Middle frontal gyrus (tissue), 1 donor: ENCODE results near the gene APOF.
"Not testable (repeated sequence)": the region's sequence is repeated elsewhere in the genome, so short reads cannot be mapped to it uniquely, and the experiment has no call there.

Experiments
- DNase-seq: peaks from one replicate; pipeline ENCODE4 v3.0.0-alpha.2; 2015; ENCODE audit warnings: low spot score; ENCODE audit errors: extremely low spot score

APOF gene

DNA sequence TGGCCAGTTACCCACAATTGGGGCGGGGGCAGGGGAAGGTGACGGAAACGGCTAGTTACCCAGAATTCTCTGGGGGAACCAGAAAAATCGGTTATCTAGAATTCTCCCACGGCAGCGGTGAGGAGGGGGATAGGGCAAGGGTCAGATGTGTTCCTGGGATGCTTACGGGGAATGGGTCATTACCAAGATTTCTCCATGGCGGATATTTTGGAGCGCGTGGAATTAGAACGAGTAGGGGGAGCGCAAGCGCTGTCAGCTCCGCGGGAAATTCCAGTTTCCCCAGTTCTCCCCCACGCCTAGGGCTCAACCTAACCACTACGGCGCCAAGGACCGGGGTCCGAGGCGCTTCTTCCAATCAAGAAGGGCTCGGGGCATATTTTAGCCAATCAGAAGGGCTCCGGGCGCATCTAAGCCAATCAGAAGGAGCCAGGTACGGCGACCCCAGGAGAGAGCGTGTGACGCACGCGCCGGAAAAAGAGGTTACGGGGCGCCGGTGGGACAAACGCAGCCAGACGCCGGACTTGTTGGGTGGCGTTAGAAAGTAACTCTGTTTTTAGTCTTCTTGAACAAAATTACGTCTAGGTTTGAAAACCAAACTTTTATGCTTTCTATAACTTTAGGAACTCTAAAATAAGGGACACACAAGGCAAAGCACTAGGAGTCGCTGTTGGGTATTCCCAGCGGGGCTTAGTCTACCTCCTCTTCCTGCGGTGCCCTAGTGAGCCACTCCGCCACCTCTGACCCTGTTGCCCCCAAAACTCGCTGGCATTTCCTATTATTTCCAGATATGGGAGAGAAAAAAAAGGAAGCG is 28.8 kb downstream of the APOF start, which contains the start of gene PAN2:
Gene PAN2, minus strand, starts transcription at position 322 of the 811 bp plus-strand sequence. CDS start 906 bp downstream, outside the sequence.
- DNase-seq: peak; percentile 95

DNA sequence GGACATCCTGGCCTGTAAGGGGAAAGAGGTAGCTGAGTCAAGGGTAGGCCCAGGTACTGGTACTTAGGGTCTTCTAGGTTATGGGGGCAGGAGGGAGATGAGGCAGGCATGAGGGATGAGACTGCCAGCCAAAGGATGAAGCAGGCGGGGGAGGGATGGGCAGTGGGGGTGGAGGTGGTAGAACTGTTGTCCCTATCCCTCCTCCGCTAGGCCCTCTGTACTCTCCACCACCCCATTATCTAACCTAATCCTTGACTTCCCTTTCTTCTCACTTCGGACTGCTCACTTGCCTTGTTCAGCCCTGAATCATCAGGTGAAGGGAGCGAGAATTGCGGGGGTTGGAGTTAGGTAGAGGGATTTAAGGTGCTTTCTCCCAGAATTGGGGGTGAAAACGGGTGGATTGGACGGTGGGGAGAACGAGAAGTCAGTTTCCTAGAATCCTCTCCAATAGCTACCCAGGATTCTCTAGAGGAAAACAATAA is 29.4 kb downstream of the APOF start:
- no peak for DNase-seq

- no peak for DNase-seq
Measured at GRCh38 chr12:56332512-56333196, 30.0 kb downstream of the APOF start.

GRCh38 chr12:56330936-56331490 is 31.6 kb downstream of the APOF start:
- no peak for DNase-seq

- DNase-seq: no peak
Measured at GRCh38 chr12:56326533-56326932, 36.1 kb downstream of the APOF start.

DNA sequence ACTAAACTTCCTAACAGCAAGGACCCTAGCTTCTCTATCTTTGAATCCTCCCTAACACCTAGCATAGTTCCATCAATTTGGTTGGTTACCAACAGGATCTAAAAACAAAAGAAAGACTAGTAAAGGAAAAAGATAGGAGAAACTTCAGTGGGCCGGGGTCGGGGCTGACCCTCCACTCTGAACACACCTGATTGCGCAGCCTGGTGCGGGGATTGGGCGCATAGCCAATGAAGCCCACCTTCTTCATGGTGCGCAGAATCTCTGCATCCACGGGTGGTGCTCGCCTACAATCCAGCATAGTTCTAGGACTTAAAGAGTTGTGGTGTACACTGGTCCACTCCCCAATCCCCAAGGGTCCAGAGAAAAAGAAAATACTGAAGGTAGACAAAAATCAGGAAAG is 36.5 kb downstream of the APOF start:
- no peak for DNase-seq

DNA sequence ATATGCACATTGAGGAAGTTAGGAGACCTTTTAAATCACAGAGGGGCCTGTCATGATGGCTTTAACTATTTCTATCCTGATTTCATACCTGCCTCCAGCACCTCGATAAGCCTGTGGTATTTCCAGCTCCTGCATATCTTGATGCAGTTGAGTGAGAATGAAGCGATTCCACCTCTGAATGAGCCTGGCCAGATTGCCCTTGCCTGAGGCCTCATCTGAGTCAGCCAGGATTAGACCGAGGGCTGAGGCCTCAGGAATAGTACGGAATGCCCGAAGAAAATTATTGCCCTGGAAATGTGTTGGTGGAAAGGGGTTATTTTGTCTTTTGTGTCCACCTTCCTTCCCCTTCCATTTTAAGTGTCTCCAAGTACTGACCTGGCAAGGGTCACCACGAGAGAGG is 38.5 kb downstream of the APOF start:
- no peak for DNase-seq

- DNase-seq: not testable (repeated sequence)
Measured at GRCh38 chr12:56321610-56322009, 41.0 kb downstream of the APOF start.

- no peak for DNase-seq
Measured at GRCh38 chr12:56321027-56321426, 41.6 kb downstream of the APOF start.

DNA sequence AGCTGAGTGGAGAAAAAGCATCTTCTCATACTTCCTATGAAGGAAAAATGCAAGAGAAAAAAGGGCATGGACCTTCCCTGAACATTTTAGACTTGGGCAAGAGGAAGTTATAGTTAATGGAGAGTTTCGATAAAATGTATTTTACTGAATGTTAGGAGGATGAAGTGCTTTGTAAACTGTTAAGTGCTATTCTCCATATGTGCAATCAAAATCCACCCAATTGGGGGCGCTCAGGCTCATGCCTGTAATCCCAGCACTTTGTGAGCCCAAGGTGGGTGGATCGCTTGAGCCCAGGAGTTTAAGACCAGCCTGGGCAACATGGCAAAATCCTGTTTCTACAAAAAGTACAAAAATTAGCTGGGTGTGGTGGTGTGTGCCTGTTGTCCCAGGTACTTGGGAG is 45.0 kb downstream of the APOF start:
- no peak for DNase-seq

GRCh38 chr12:56315622-56316473 is 46.8 kb downstream of the APOF start, which contains the start of gene CNPY2:
TSS of gene CNPY2 (minus strand) at chr12:56315988. CDS start at chr12:56315217, 771 bp downstream.
- peak; percentile 89 for DNase-seq

DNA sequence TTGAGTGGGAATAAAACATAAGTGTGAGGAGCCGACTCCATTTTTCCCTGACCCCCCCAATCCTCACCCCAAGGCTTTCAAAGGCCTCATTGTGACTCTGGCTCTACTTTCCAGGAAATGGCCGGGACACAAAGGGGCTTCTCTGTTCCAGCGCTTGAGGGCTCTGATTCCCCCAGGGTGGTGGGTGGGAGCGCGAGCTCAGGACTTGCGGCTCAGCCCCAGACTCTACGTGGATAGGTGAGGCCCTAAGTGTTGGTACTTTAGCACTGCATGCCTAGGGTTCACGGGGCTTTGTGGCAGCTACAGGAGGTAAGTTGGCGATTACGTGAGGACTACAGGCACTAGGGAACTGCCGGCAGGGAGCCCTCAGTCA is 47.4 kb downstream of the APOF start:
- DNase-seq: no peak

- no peak for DNase-seq
Measured at GRCh38 chr12:56311003-56311402, 51.7 kb downstream of the APOF start.
